Cardiac muscle cell (in vitro differentiated cells and primary cell): ENCODE data around the gene PPP6C. TPM values are rescaled to one million over a fixed set of nuclear protein-coding genes. Genes with fewer than 3 reads are reported as not detected.

ENCODE experiments used
- DNase-seq, 2 donors: peaks; one replicate each; pipeline versions ENCODE4 v3.0.0 to v3.0.0-alpha.2; 2010 to 2017; ENCODE audit warnings: low read depth in 1 of 2, low spot score in 1 of 2
- H3K27ac ChIP-seq: fragments of 200-600 bp; sonication (generic); 2 replicates; pipeline ENCODE4 v1.5.1; 2016
- H3K27me3 ChIP-seq: fragments of 200-600 bp; sonication (generic); 2 replicates; pipeline ENCODE4 v1.6.0; 2016; ENCODE audit warnings: control low read depth
- H3K36me3 ChIP-seq: fragments of 200-600 bp; sonication (generic); 2 replicates; pipeline ENCODE4 v1.5.1; 2016; ENCODE audit warnings: control low read depth
- H3K4me1 ChIP-seq: fragments of 200-600 bp; sonication (generic); 2 replicates; pipeline ENCODE4 v1.8.1; 2017; ENCODE audit warnings: low read depth, mild to moderate bottlenecking, mixed run types
- H3K4me3 ChIP-seq: fragments of 200-600 bp; sonication (generic); 2 replicates; pipeline ENCODE4 v1.5.1; 2016; ENCODE audit warnings: mild to moderate bottlenecking
- H3K9me3 ChIP-seq: fragments of 200-600 bp; sonication (generic); 2 replicates; pipeline ENCODE4 v1.5.1; 2017; ENCODE audit warnings: low read depth, mild to moderate bottlenecking, control low read depth
- polyA plus RNA-seq: library from polyadenylated mRNA; unstranded; fragments of >200 nt; fragmentation: Nextera tagmentation; extraction: Ambion mirVana; gene quantifications from 2 replicates; pipeline ENCODE4 v1.2.1, GENCODE V29; 2016
- total RNA-seq: library from RNA; depleted of rRNA; stranded (reverse); fragments of >200 nt; gene quantifications from 2 replicates; pipeline ENCODE4 v1.2.3, GENCODE V29; 2016
- TF ChIP-seq, protein P1 (sequence below): IDR thresholded peaks from 2 replicates; pipeline ENCODE4 v1.5.1; 2012; ENCODE audit warnings: low read depth, mild to moderate bottlenecking, low read length

The PPP6C gene
- total and polyA plus RNA-seq, 2 experiments from 2014 or later: 16.3 to 16.5 TPM

GRCh38 chr9:125099816-125100215, 89.8 kb downstream of the PPP6C start:
- Histone ChIP-seq H3K27me3 (no peaks in the 10 kb centered on the region), H3K4me1 (peaks cover 8% of the 10 kb centered on the region), H3K9me3 (no peaks in the 10 kb centered on the region), H3K36me3 (no peaks in the 10 kb centered on the region), H3K4me3 (no peak overlapping the region), H3K27ac (no peak overlapping the region)
- no peak for DNase-seq
- TF ChIP-seq, protein P1, sequence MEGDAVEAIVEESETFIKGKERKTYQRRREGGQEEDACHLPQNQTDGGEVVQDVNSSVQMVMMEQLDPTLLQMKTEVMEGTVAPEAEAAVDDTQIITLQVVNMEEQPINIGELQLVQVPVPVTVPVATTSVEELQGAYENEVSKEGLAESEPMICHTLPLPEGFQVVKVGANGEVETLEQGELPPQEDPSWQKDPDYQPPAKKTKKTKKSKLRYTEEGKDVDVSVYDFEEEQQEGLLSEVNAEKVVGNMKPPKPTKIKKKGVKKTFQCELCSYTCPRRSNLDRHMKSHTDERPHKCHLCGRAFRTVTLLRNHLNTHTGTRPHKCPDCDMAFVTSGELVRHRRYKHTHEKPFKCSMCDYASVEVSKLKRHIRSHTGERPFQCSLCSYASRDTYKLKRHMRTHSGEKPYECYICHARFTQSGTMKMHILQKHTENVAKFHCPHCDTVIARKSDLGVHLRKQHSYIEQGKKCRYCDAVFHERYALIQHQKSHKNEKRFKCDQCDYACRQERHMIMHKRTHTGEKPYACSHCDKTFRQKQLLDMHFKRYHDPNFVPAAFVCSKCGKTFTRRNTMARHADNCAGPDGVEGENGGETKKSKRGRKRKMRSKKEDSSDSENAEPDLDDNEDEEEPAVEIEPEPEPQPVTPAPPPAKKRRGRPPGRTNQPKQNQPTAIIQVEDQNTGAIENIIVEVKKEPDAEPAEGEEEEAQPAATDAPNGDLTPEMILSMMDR: no peak

Other genes with a start within 250 kb of the PPP6C start
- 16.2 and 21.1 TPM in 2 replicates for gene GOLGA1, start 248.7 kb downstream of the PPP6C start, total RNA-seq
- gene GOLGA1, start 248.7 kb downstream of the PPP6C start, polyA plus RNA-seq: 13.5 and 15.0 TPM in 2 replicates
- gene SCAI, start 46.3 kb downstream of the PPP6C start, total RNA-seq: 4.6 and 15.0 TPM in 2 replicates
- gene SCAI, start 46.3 kb downstream of the PPP6C start, polyA plus RNA-seq: 4.4 and 12.5 TPM in 2 replicates
- 8.7 and 16.1 TPM in 2 replicates for gene RABEPK, start 10.7 kb upstream of the PPP6C start, total RNA-seq
- 20.0 and 27.2 TPM in 2 replicates for gene RABEPK, start 10.7 kb upstream of the PPP6C start, polyA plus RNA-seq
- 69.2 and 182 TPM in 2 replicates for gene HSPA5, start 51.5 kb upstream of the PPP6C start, total RNA-seq
- 285 and 882 TPM in 2 replicates for gene HSPA5, start 51.5 kb upstream of the PPP6C start, polyA plus RNA-seq
- 28.8 and 39.3 TPM in 2 replicates for gene GAPVD1, start 72.0 kb upstream of the PPP6C start, total RNA-seq
- gene GAPVD1, start 72.0 kb upstream of the PPP6C start, polyA plus RNA-seq: 34.2 and 37.9 TPM in 2 replicates